ENCODE data around the gene OR2AG1. TPM values are rescaled to one million over a fixed set of nuclear protein-coding genes. Genes with fewer than 3 reads are reported as not detected.

OR2AG1 gene
- not detected for total RNA-seq

- DNase-seq (ENCODE audit: low spot score), result no peak
Measured at GRCh38 chr11:6782720-6783119, at the start of gene OR2AG1. TSS of gene OR2AG1 (plus strand) at chr11:6783020. CDS start at chr11:6785038, 2,018 bp downstream.

- no peak for DNase-seq (ENCODE audit: low spot score)
Measured at GRCh38 chr11:6733326-6734275, 49.2 kb upstream of the OR2AG1 start.

GRCh38 chr11:6734616-6735015, 48.2 kb upstream of the OR2AG1 start:
- DNase-seq (ENCODE audit: low spot score), result no peak

GRCh38 chr11:6735306-6735705, 47.5 kb upstream of the OR2AG1 start:
- DNase-seq (ENCODE audit: low spot score), result no peak

GRCh38 chr11:6736495-6737121, 46.2 kb upstream of the OR2AG1 start:
- no peak for DNase-seq (ENCODE audit: low spot score)

GRCh38 chr11:6737872-6738466, 44.9 kb upstream of the OR2AG1 start:
- DNase-seq (ENCODE audit: low spot score), result no peak

GRCh38 chr11:6738590-6738989, 44.2 kb upstream of the OR2AG1 start:
- DNase-seq (ENCODE audit: low spot score), result no peak

- no peak for DNase-seq (ENCODE audit: low spot score)
Measured at GRCh38 chr11:6742260-6742659, 40.6 kb upstream of the OR2AG1 start.

- no peak for DNase-seq (ENCODE audit: low spot score)
Measured at GRCh38 chr11:6745018-6745417, 37.8 kb upstream of the OR2AG1 start.

- DNase-seq (ENCODE audit: low spot score), result no peak
Measured at GRCh38 chr11:6745465-6746015, 37.3 kb upstream of the OR2AG1 start.

GRCh38 chr11:6746086-6746618, 36.7 kb upstream of the OR2AG1 start:
- DNase-seq (ENCODE audit: low spot score), result no peak

- DNase-seq (ENCODE audit: low spot score), result no peak
Measured at GRCh38 chr11:6746626-6747025, 36.2 kb upstream of the OR2AG1 start.

GRCh38 chr11:6747097-6747668, 35.6 kb upstream of the OR2AG1 start:
- DNase-seq (ENCODE audit: low spot score), result no peak

- DNase-seq (ENCODE audit: low spot score), result no peak
Measured at GRCh38 chr11:6755303-6755952, 27.4 kb upstream of the OR2AG1 start.

GRCh38 chr11:6755953-6756347, 26.9 kb upstream of the OR2AG1 start:
- no peak for DNase-seq (ENCODE audit: low spot score)

- peak; percentile 59 for DNase-seq (ENCODE audit: low spot score)
Measured at GRCh38 chr11:6757373-6757967, 25.4 kb upstream of the OR2AG1 start.

- no peak for DNase-seq (ENCODE audit: low spot score)
Measured at GRCh38 chr11:6771926-6772893, 10.6 kb upstream of the OR2AG1 start, which contains the start of gene OR2AG2. TSS of gene OR2AG2 (minus strand) at chr11:6771976. CDS start at chr11:6768957, 3,019 bp downstream.

GRCh38 chr11:6778518-6778917, 4.3 kb upstream of the OR2AG1 start:
- no peak for DNase-seq (ENCODE audit: low spot score)

GRCh38 chr11:6780829-6781228, 2.0 kb upstream of the OR2AG1 start:
- DNase-seq (ENCODE audit: low spot score), result no peak

All from ureter (tissue), 1 donor.